ENCODE results near the gene LIMS1. TPM values are rescaled to one million over a fixed set of nuclear protein-coding genes. Genes with fewer than 3 reads are reported as not detected.

Gene LIMS1
- total and polyA plus RNA-seq, 2 donors (not counting 3 experiments of a cell fraction or from before 2014, with no cell fraction given): 153 to 229 TPM

GRCh38 chr2:108634011-108634410, 99.7 kb downstream of the LIMS1 start:
- H3K79me2 ChIP-seq (ENCODE audit: control insufficient read depth, insufficient read depth, low read length): peaks cover 51% of the 10 kb centered on the region
- CTCF ChIA-PET: interaction anchor here (0.7 to 5.4 kb wide), 12 partner anchors 9 to 46 kb away, joined by 3 to 103 read pairs (median 4); no protein-coding TSS in a partner anchor
- no peak overlapping the region for H3K4me3 ChIP-seq (replicated peaks in 1 of 3; ENCODE audit: insufficient read depth in 1 of 3, low read depth in 1 of 3, low read length in 3 of 3)
- POLR2A ChIA-PET: interaction anchor here (1.3 kb wide), 1 partner anchor 41 kb away, joined by 6 read pairs; no protein-coding TSS in a partner anchor
- BruUV-seq (replicated peaks): no TSS peak
- H3K27ac ChIP-seq (ENCODE audit: insufficient read depth, low read depth, low read length): no peak overlapping the region
- no peaks in the 10 kb centered on the region for H3K9me1 ChIP-seq (replicated peaks; ENCODE audit: control insufficient read depth, extremely low read depth, insufficient read depth, low read length)
- H2AFZ ChIP-seq (ENCODE audit: low read depth, low read length): no peak overlapping the region
- dilution Hi-C loops (cut with MboI; ENCODE audit: extremely low pct_ligation_motif_present, low sequenced_read_pairs): no loop called here
- peaks cover 49% of the 10 kb centered on the region for H3K4me1 ChIP-seq (ENCODE audit: control insufficient read depth, extremely low read depth, insufficient read depth, low read length)
- FAIRE-seq: no peak
- peak overlapping the region; percentile 12 for H3K4me2 ChIP-seq (ENCODE audit: insufficient read depth, low read length)
- no peaks in the 10 kb centered on the region for H3K9me3 ChIP-seq (replicated peaks; ENCODE audit: control insufficient read depth, insufficient read depth, low read length)
- H3K36me3 ChIP-seq (ENCODE audit: control insufficient read depth in 2 of 2, extremely low read depth in 1 of 2, insufficient read depth in 2 of 2, low read length in 2 of 2): no peaks in the 10 kb centered on the region
- no peak for TF ChIP-seq POLR2A (IDR thresholded peaks at IDR 0.05; ENCODE audit: low read depth, low read length)
- intact Hi-C loops (cut with micrococcal nuclease): no loop called here
- H3K9ac ChIP-seq (replicated peaks; ENCODE audit: extremely low read depth, insufficient read depth, low read length): no peak overlapping the region
- H4K20me1 ChIP-seq (replicated peaks; ENCODE audit: control insufficient read depth, extremely low read depth, insufficient read depth, low read length): no peaks in the 10 kb centered on the region
- no peaks in the 10 kb centered on the region for H3K27me3 ChIP-seq (ENCODE audit: control insufficient read depth in 2 of 2, insufficient read depth in 2 of 2, low read length in 2 of 2)
- peak; percentile 51 for DNase-seq (ENCODE audit: low read depth, low spot score)

- Histone ChIP-seq H3K4me2 (ENCODE audit: insufficient read depth, low read length) (no peak overlapping the region), H3K27ac (ENCODE audit: insufficient read depth, low read depth, low read length) (no peak overlapping the region), H3K4me1 (ENCODE audit: control insufficient read depth, extremely low read depth, insufficient read depth, low read length) (peaks cover 53% of the 10 kb centered on the region), H2AFZ (ENCODE audit: low read depth, low read length) (no peak overlapping the region), H3K9me1 (replicated peaks; ENCODE audit: control insufficient read depth, extremely low read depth, insufficient read depth, low read length) (no peaks in the 10 kb centered on the region), H3K4me3 (replicated peaks in 1 of 3; ENCODE audit: insufficient read depth in 1 of 3, low read depth in 1 of 3, low read length in 3 of 3) (no peak overlapping the region), H3K79me2 (ENCODE audit: control insufficient read depth, insufficient read depth, low read length) (peaks cover 48% of the 10 kb centered on the region), H3K27me3 (ENCODE audit: control insufficient read depth in 2 of 2, insufficient read depth in 2 of 2, low read length in 2 of 2) (no peaks in the 10 kb centered on the region), H3K9ac (replicated peaks; ENCODE audit: extremely low read depth, insufficient read depth, low read length) (no peak overlapping the region), H3K9me3 (replicated peaks; ENCODE audit: control insufficient read depth, insufficient read depth, low read length) (no peaks in the 10 kb centered on the region), H3K36me3 (ENCODE audit: control insufficient read depth in 2 of 2, extremely low read depth in 1 of 2, insufficient read depth in 2 of 2, low read length in 2 of 2) (no peaks in the 10 kb centered on the region), H4K20me1 (replicated peaks; ENCODE audit: control insufficient read depth, extremely low read depth, insufficient read depth, low read length) (no peaks in the 10 kb centered on the region)
- intact Hi-C loops (cut with micrococcal nuclease): loop anchor here (5.0 kb wide), 1 partner anchor 97 kb away; no protein-coding TSS in a partner anchor
- dilution Hi-C loops (cut with MboI; ENCODE audit: extremely low pct_ligation_motif_present, low sequenced_read_pairs): no loop called here
- CTCF ChIA-PET: interaction anchor here (0.9 to 5.4 kb wide), 8 partner anchors 9 to 37 kb away, joined by 3 to 103 read pairs (median 8); no protein-coding TSS in a partner anchor
- DNase-seq (ENCODE audit: low read depth, low spot score): no peak
- BruUV-seq (replicated peaks): no TSS peak
- FAIRE-seq: peak; percentile 18
- POLR2A ChIA-PET: no interaction called here
- TF ChIP-seq CTCF (IDR thresholded peaks at IDR 0.05; ENCODE audit: extremely low read depth in 1 of 2, insufficient read depth in 1 of 2, low read depth in 1 of 2, low read length in 2 of 2): no peak
- no peak for TF ChIP-seq EZH2 (IDR thresholded peaks at IDR 0.05; ENCODE audit: borderline replicate concordance, low read depth, low read length, severe bottlenecking)
- TF ChIP-seq POLR2AphosphoS5 (IDR thresholded peaks at IDR 0.05; ENCODE audit: insufficient read depth, low read depth, low read length): no peak
- TF ChIP-seq GATA2 (IDR thresholded peaks at IDR 0.05; ENCODE audit: insufficient read depth, insufficient read length, low read depth, low read length): no peak
- TF ChIP-seq MAX (IDR thresholded peaks at IDR 0.05; ENCODE audit: insufficient read depth, insufficient read length): no peak
- no peak for TF ChIP-seq JUN (IDR thresholded peaks at IDR 0.05; ENCODE audit: borderline replicate concordance, insufficient read depth, insufficient read length, low read depth)
- no peak for TF ChIP-seq FOS (IDR thresholded peaks at IDR 0.05; ENCODE audit: borderline replicate concordance, insufficient read depth, low read length)
- TF ChIP-seq POLR2A (IDR thresholded peaks at IDR 0.05; ENCODE audit: low read depth, low read length): no peak
- TF ChIP-seq MYC (IDR thresholded peaks at IDR 0.05; ENCODE audit: low read depth, low read length): no peak
These were observed 100.4 kb downstream of the LIMS1 start for GRCh38 chr2:108634576-108635160.

All from endothelial cell of umbilical vein (primary cell).